Esophagus muscularis mucosa (tissue), 4 donors: ENCODE measurements around the gene GPR32.

Experiments
- CTCF ChIP-seq, 3 experiments: fragments of 200-600 bp in 2 of 3; fragments of 450-650 bp in 1 of 3; sonication (generic) in 2 of 3; IDR thresholded peaks; one replicate each; pipeline ENCODE4 v1.5.1; 2017 to 2019; ENCODE audit warnings: antibody characterized with exemption in 3 of 3, mild to moderate bottlenecking in 2 of 3, moderate library complexity in 1 of 3
- EP300 ChIP-seq: sonication (generic); formaldehyde crosslinking; IDR thresholded peaks from one replicate; pipeline ENCODE4 v1.6.1; 2017; ENCODE audit warnings: antibody characterized with exemption
- POLR2A ChIP-seq: fragments of 450-650 bp; IDR thresholded peaks from one replicate; pipeline ENCODE4 v1.6.1; 2017; ENCODE audit warnings: antibody characterized with exemption, moderate library complexity, mild to moderate bottlenecking, low read depth

- no peak for TF ChIP-seq CTCF (IDR thresholded peaks at IDR 0.05)
- TF ChIP-seq EP300 = no peak
- TF ChIP-seq POLR2A = no peak
These were observed 2.0 kb upstream of the GPR32 start for GRCh38 chr19:50768277-50768676.
